Spleen (tissue), 11 donors: ENCODE data around the gene CDK2AP2. TPM values are rescaled to one million over a fixed set of nuclear protein-coding genes. Genes with fewer than 3 reads are reported as not detected.

Experiments used
- DNase-seq: peaks from one replicate; pipeline ENCODE4 v3.0.0-alpha.2; 2020
- H3K27ac ChIP-seq, 8 donors: fragments of 200-600 bp; sonication (generic) in 7 of 8; 1 replicate in 4 of 8; 2 replicates in 4 of 8; pipeline versions ENCODE4 v1.5.0 to v1.8.0; 2016 to 2021; ENCODE audit warnings: inconsistent platforms in 4 of 8, mild to moderate bottlenecking in 4 of 8, moderate library complexity in 1 of 8
- H3K27me3 ChIP-seq, 7 donors: fragments of 200-600 bp; sonication (generic) in 6 of 7; replicated peaks in 1 of 7; 1 replicate in 4 of 7; 2 replicates in 3 of 7; pipeline versions ENCODE4 v1.5.0 to v1.8.0; 2016 to 2021; ENCODE audit warnings: inconsistent platforms in 3 of 7, mild to moderate bottlenecking in 1 of 7
- H3K36me3 ChIP-seq, 6 donors: fragments of 200-600 bp; sonication (generic) in 5 of 6; 1 replicate in 4 of 6; 2 replicates in 2 of 6; pipeline versions ENCODE4 v1.5.0 to v1.8.0; 2016 to 2021; ENCODE audit warnings: inconsistent platforms in 2 of 6
- H3K4me1 ChIP-seq, 6 donors: fragments of 200-600 bp; sonication (generic) in 5 of 6; 1 replicate in 3 of 6; 2 replicates in 3 of 6; pipeline versions ENCODE4 v1.5.0 to v1.8.0; 2016 to 2021; ENCODE audit warnings: inconsistent platforms in 3 of 6
- H3K4me3 ChIP-seq, 8 donors: fragments of 200-600 bp; sonication (generic) in 7 of 8; 1 replicate in 4 of 8; 2 replicates in 4 of 8; pipeline versions ENCODE4 v1.5.0 to v1.8.0; 2016 to 2021; ENCODE audit warnings: inconsistent platforms in 4 of 8, mild to moderate bottlenecking in 4 of 8, moderate library complexity in 2 of 8
- H3K9me3 ChIP-seq, 8 donors: fragments of 200-600 bp; sonication (generic) in 7 of 8; 1 replicate in 4 of 8; 2 replicates in 4 of 8; pipeline versions ENCODE4 v1.5.0 to v1.8.0; 2016 to 2021; ENCODE audit warnings: inconsistent platforms in 4 of 8
- CTCF ChIP-seq, 11 experiments: fragments of 200-600 bp in 7 of 11; fragments of 450-650 bp in 4 of 11; sonication (generic) in 4 of 11; IDR thresholded peaks in 8 of 11; conservative IDR thresholded peaks in 3 of 11; 1 replicate in 7 of 11; 2 replicates in 4 of 11; pipeline versions ENCODE4 v1.4.0 to v1.8.0; 2016 to 2021; ENCODE audit warnings: antibody characterized with exemption in 11 of 11, inconsistent platforms in 4 of 11, mild to moderate bottlenecking in 1 of 11
- POLR2A ChIP-seq, 3 donors: fragments of 450-650 bp; IDR thresholded peaks; one replicate each; pipeline ENCODE4 v1.5.1; 2017; ENCODE audit warnings: antibody characterized with exemption in 3 of 3, mild to moderate bottlenecking in 1 of 3
- POLR2AphosphoS5 ChIP-seq, 3 donors: sonication (generic); formaldehyde crosslinking; IDR thresholded peaks; one replicate each; pipeline ENCODE4 v1.5.1; 2017; ENCODE audit warnings: antibody characterized with exemption in 3 of 3
- WGBS, 5 donors: extraction: QIAGEN DNeasy Blood & Tissue Kit in 3 of 5; methylation state at CpG; one replicate each; pipeline versions ENCODE4 v1.1.5 to v1.1.7; 2013 to 2018; 5-methylcytosine and 5-hydroxymethylcytosine counted together
- intact Hi-C: fragments of 100-400 bp; cut with DNase I; formaldehyde crosslinking; loops from one replicate; pipeline ENCODE4 v1.15.0; 2023; ENCODE audit warnings: low total_unique reads
- polyA plus RNA-seq, 3 donors: library from polyadenylated mRNA; stranded (reverse); fragments of 200-250 nt; gene quantifications; one replicate each; pipeline ENCODE4 v1.2.1, GENCODE V29; 2013
- total RNA-seq, 7 donors: library from RNA; depleted of rRNA in 3 of 7; stranded (reverse); fragments of >200 nt in 3 of 7; fragmentation: NEBNext Ultra II Directional in 4 of 7; extraction: Animal tissue kit (Norgen Biotek cat#: 25700) in 4 of 7; gene quantifications; one replicate each; pipeline versions ENCODE4 v1.1.0 to v1.2.1, GENCODE V29; 2016 to 2021
- donor health status: healthy with polysubstance abuse.
- donor health status: DM: no; HTN: no; CAD: no; lungs with moderate emphysema.
- donor health status: DM: no; HTN: no; CAD: no.
- donor health status: Bipolar disorder and iron deficiency.
- donor health status: healthy.
- donor health status: DM: no; HTN: no; CAD: no.
- donor health status: DM: yes; HTN: yes; CAD: no.

CDK2AP2 gene
- total and polyA plus RNA-seq, 10 donors, result 32.9 to 57.1 (median 42.6) TPM

GRCh38 chr11:67508486-67509121, 642 bp upstream of the CDK2AP2 start:
- intact Hi-C loops, result loop anchor here (5.0 kb wide), 1 partner anchor 111 kb away; no protein-coding TSS in a partner anchor
- Histone ChIP-seq H3K4me1 (peaks cover 28 to 53% (median 47%) of the 10 kb centered on the region in 6 donors), H3K36me3 (peaks cover 0 to 10% (median 0%) of the 10 kb centered on the region in 6 donors), H3K27ac (peak overlapping the region; percentile 97 to 100 (median 98)), H3K4me3 (peak overlapping the region; percentile 63 to 97 (median 86)), H3K9me3 (no peaks in the 10 kb centered on the region), H3K27me3 (peaks cover 0 to 35% (median 0%) of the 10 kb centered on the region in 7 donors)
- DNase-seq, result peak; percentile 98
- TF ChIP-seq POLR2A (IDR thresholded peaks at IDR 0.05) (peak in 2 of 3 donors; percentile 23 to 66), POLR2AphosphoS5 (IDR thresholded peaks at IDR 0.05) (peak; percentile 60 to 89 (median 65)), CTCF (IDR thresholded peaks at IDR 0.05 in 8 of 11, conservative IDR thresholded peaks at IDR 0.05 in 3 of 11) (peak in 1 of 11 experiments; percentile 4)
- 1 to 2% (median 1%) methylated on average over 34 to 57 of the region's 57 CpGs for WGBS, 5 donors

GRCh38 chr11:67507242-67507863, 609 bp downstream of the CDK2AP2 start:
- DNase-seq, result no peak
- 29 to 44% (median 32%) methylated on average over 27 to 33 of the region's 33 CpGs for WGBS, 5 donors
- Histone ChIP-seq H3K27me3 (peaks cover 0 to 29% (median 0%) of the 10 kb centered on the region in 7 donors), H3K9me3 (no peaks in the 10 kb centered on the region), H3K4me3 (peak overlapping the region; percentile 63 to 97 (median 86)), H3K36me3 (peaks cover 0 to 22% (median 3%) of the 10 kb centered on the region in 6 donors), H3K4me1 (peaks cover 32 to 65% (median 56%) of the 10 kb centered on the region in 6 donors), H3K27ac (peak overlapping the region; percentile 97 to 100 (median 98))
- intact Hi-C loops, result loop anchor here (5.0 kb wide), 1 partner anchor 110 kb away; no protein-coding TSS in a partner anchor
- TF ChIP-seq CTCF (IDR thresholded peaks at IDR 0.05 in 8 of 11, conservative IDR thresholded peaks at IDR 0.05 in 3 of 11), result no peak
- TF ChIP-seq POLR2A (IDR thresholded peaks at IDR 0.05), result no peak
- no peak for TF ChIP-seq POLR2AphosphoS5 (IDR thresholded peaks at IDR 0.05)

DNA sequence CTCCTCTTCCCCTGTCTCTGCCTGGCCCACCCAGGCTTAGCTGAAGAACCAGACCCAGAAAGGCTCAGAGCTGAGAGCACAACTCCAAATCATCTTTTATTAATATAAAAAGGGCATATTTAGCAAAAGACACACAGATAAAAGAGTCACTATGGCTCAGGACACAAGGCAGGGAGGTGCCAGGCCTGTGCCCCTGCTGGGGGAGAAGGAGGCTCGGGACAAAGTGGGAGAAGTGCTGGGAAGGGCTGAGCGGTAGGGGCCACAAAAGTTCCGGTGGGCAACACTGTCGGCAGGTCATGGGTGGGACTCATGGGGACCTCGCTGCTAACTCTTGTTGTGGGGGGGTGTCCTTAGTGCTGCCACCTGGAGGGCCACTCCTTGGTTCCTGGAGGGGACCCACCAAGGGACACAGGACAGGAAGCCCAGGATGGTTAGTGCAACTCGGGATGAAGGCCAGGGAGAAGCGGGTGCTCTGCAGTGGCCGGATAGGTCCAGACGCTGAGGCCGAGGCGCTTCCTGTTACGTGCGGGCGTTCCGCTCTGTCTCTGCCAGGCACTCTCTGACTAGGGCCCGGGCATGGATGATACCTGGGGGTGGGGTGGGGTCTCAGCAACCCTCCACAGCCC, 1.4 kb downstream of the CDK2AP2 start:
- Histone ChIP-seq H3K27ac (peak overlapping the region; percentile 75 to 99 (median 98)), H3K4me3 (peak overlapping the region in 6 of 8 donors; percentile 67 to 97 (median 86)), H3K4me1 (peaks cover 32 to 72% (median 57%) of the 10 kb centered on the region in 6 donors), H3K27me3 (peaks cover 0 to 23% (median 0%) of the 10 kb centered on the region in 7 donors), H3K36me3 (peaks cover 0 to 30% (median 12%) of the 10 kb centered on the region in 6 donors), H3K9me3 (no peaks in the 10 kb centered on the region)
- intact Hi-C loops, result loop anchor here (5.0 kb wide), 1 partner anchor 109 kb away; no protein-coding TSS in a partner anchor
- no peak for DNase-seq
- peak in 6 of 11 experiments; percentile 8 to 71 (median 47) for TF ChIP-seq CTCF (IDR thresholded peaks at IDR 0.05 in 8 of 11, conservative IDR thresholded peaks at IDR 0.05 in 3 of 11)
- no peak for TF ChIP-seq POLR2A (IDR thresholded peaks at IDR 0.05)
- 68 to 89% (median 84%) methylated on average over 16 of the region's 16 CpGs for WGBS, 5 donors
